ENCODE results near the gene SH3RF1. TPM values are rescaled to one million over a fixed set of nuclear protein-coding genes. Genes with fewer than 3 reads are reported as not detected.

Gene SH3RF1
- total RNA-seq, 2 donors from 2014 or later: 37.6 to 68.8 TPM

DNA sequence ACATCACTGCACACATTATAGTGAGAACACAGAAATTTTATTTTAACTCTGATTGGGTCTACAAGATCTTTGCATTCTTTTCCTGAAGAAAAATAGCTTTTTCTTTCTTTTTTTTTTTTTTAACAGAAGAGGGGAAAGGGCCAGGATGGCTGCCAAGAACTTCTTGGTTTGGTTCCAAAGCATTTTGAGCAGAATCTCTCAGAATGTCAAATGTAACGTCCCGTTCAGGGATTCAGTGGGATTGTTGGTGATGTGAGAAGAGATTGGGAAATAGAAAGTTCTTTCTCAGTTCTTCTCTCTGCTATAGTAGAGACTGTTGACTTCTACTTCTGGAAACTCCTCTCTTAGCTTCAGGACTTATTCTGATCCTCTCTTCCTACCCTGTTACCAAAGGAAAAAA, 189.8 kb downstream of the SH3RF1 start:
- no peak for DNase-seq
- no peaks in the 10 kb centered on the region for H3K4me1 ChIP-seq (ENCODE audit: control insufficient read depth, insufficient read depth, low read length)
- 83 to 87% methylated on average over 1 to 2 of the region's 2 CpGs for WGBS, 2 experiments (ENCODE audit: insufficient coverage in 1 of 2, insufficient read length in 1 of 2)
- no peaks in the 10 kb centered on the region for H3K9me3 ChIP-seq (ENCODE audit: control insufficient read depth, low read length)
- H3K27me3 ChIP-seq (ENCODE audit: control insufficient read depth, insufficient read depth, low read length, poor library complexity, severe bottlenecking): no peaks in the 10 kb centered on the region
- no peaks in the 10 kb centered on the region for H3K27me3 Mint-ChIP-seq (ENCODE audit: insufficient read depth)
- H3K4me3 ChIP-seq (ENCODE audit: low read length): no peak overlapping the region
- no peak overlapping the region for H3K9ac ChIP-seq (ENCODE audit: extremely low read depth, low read length, poor library complexity, severe bottlenecking)
- H3K27ac ChIP-seq (ENCODE audit: low read depth, low read length): no peak overlapping the region
- H3K36me3 ChIP-seq (ENCODE audit: control insufficient read depth, insufficient read depth, low read length): no peaks in the 10 kb centered on the region
- no peak for TF ChIP-seq CTCF (conservative IDR thresholded peaks at IDR 0.05)
- H3K4me3 Mint-ChIP-seq: no peak overlapping the region
- H3K27ac Mint-ChIP-seq: no peak overlapping the region
- H3K9me3 Mint-ChIP-seq: no peaks in the 10 kb centered on the region
- H3K36me3 Mint-ChIP-seq (ENCODE audit: low read depth): peaks cover 12% of the 10 kb centered on the region
- no peaks in the 10 kb centered on the region for H3K4me1 Mint-ChIP-seq

DNA sequence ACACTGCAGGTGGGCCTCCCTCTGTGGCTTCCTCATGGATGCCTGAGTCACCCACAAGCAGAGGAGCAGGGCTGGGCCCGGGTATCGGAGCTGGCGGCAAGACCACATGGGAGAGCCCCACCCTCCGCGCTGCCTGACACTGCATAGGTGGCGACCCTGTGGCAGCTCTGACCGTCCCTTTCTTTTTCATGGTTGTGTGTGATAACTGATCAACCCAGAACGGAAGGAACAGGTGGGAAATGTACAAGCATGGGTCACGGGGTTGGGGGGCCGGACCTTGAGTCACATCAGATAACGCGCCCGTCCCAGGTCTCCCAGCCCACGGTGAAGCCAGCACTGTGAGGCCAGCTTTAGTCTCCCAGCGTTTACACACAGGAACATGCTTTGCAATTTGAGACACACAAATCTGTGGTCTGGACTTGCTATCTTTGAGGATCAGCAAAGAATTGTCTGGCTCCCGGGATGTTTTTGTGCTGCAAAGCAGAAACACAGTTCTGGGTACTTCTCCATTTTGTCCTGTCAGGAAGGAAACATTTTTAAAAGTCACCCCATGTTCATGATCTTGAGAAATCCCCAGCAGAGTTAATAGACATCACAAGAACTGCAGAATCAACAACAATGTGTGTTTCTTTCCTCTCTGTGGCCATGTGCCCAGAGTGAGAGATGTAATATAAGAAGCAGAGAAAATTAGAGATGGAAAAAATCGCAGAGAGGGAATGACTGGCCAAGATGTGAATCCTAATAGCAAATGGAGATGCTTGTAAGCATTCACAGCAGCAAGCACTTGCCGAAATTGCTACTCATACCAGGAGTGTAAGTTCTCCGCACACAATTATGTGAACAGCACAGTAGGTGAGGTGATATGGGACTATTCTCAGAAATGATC, 190.6 kb downstream of the SH3RF1 start:
- H3K36me3 Mint-ChIP-seq (ENCODE audit: low read depth): peaks cover 6% of the 10 kb centered on the region
- H3K4me3 Mint-ChIP-seq: no peak overlapping the region

GRCh38 chr4:169074117-169074516, 196.6 kb downstream of the SH3RF1 start:
- Histone ChIP-seq H3K36me3 (ENCODE audit: control insufficient read depth, insufficient read depth, low read length) (no peaks in the 10 kb centered on the region), H3K4me1 (ENCODE audit: control insufficient read depth, insufficient read depth, low read length) (peaks cover 3% of the 10 kb centered on the region), H3K4me3 (ENCODE audit: low read length) (no peak overlapping the region), H3K9ac (ENCODE audit: extremely low read depth, low read length, poor library complexity, severe bottlenecking) (no peak overlapping the region), H3K27ac (ENCODE audit: low read depth, low read length) (no peak overlapping the region), H3K27me3 (ENCODE audit: control insufficient read depth, insufficient read depth, low read length, poor library complexity, severe bottlenecking) (no peaks in the 10 kb centered on the region), H3K9me3 (ENCODE audit: control insufficient read depth, low read length) (no peaks in the 10 kb centered on the region)
- Mint-ChIP-seq H3K4me1 (peaks cover 26% of the 10 kb centered on the region), H3K27me3 (ENCODE audit: insufficient read depth) (no peaks in the 10 kb centered on the region), H3K4me3 (no peak overlapping the region), H3K9me3 (no peaks in the 10 kb centered on the region), H3K36me3 (ENCODE audit: low read depth) (no peaks in the 10 kb centered on the region), H3K27ac (no peak overlapping the region)
- no peak for DNase-seq
- no peak for TF ChIP-seq CTCF (conservative IDR thresholded peaks at IDR 0.05)
- WGBS, 2 experiments (ENCODE audit: insufficient coverage in 1 of 2, insufficient read length in 1 of 2): 84 to 88% methylated on average over 5 to 7 of the region's 7 CpGs

More for the DNA sequence above, 190.6 kb downstream of the SH3RF1 start:
- no peaks in the 10 kb centered on the region for H3K4me1 ChIP-seq (ENCODE audit: control insufficient read depth, insufficient read depth, low read length)
- no peaks in the 10 kb centered on the region for H3K27me3 ChIP-seq (ENCODE audit: control insufficient read depth, insufficient read depth, low read length, poor library complexity, severe bottlenecking)
- 91 to 93% methylated on average over 11 to 19 of the region's 19 CpGs for WGBS, 2 experiments (ENCODE audit: insufficient coverage in 1 of 2, insufficient read length in 1 of 2)
- no peaks in the 10 kb centered on the region for H3K9me3 Mint-ChIP-seq
- no peaks in the 10 kb centered on the region for H3K36me3 ChIP-seq (ENCODE audit: control insufficient read depth, insufficient read depth, low read length)
- H3K27me3 Mint-ChIP-seq (ENCODE audit: insufficient read depth): no peaks in the 10 kb centered on the region
- H3K4me3 ChIP-seq (ENCODE audit: low read length): no peak overlapping the region
- no peaks in the 10 kb centered on the region for H3K9me3 ChIP-seq (ENCODE audit: control insufficient read depth, low read length)
- TF ChIP-seq CTCF (conservative IDR thresholded peaks at IDR 0.05): no peak
- no peak for DNase-seq
- H3K9ac ChIP-seq (ENCODE audit: extremely low read depth, low read length, poor library complexity, severe bottlenecking): no peak overlapping the region
- H3K27ac ChIP-seq (ENCODE audit: low read depth, low read length): no peak overlapping the region
- H3K27ac Mint-ChIP-seq: no peak overlapping the region
- no peaks in the 10 kb centered on the region for H3K4me1 Mint-ChIP-seq

Measured in endodermal cell (in vitro differentiated cells).